NB4 (cell line): ENCODE results near the gene SLC22A31.
A peak's percentile ranks its signal among the peaks of the same experiment; 100 is the strongest.

Experiments
- DNase-seq: peaks from one replicate; pipeline ENCODE4 v3.0.0; 2010; ENCODE audit warnings: low read depth
- H3K4me3 ChIP-seq: one replicate; pipeline ENCODE4 v1.5.1; 2011; ENCODE audit warnings: mild to moderate bottlenecking, low read depth, low read length, moderate library complexity
- CTCF ChIP-seq: IDR thresholded peaks from one replicate; pipeline ENCODE4 v1.5.1; 2012; ENCODE audit warnings: low read depth, low read length
- MAX ChIP-seq: IDR thresholded peaks from 2 replicates; pipeline ENCODE4 v1.6.1; 2011; ENCODE audit warnings: low read depth, low read length
- MYC ChIP-seq: IDR thresholded peaks from 2 replicates; pipeline ENCODE4 v1.6.1; 2011; ENCODE audit warnings: low read depth, low read length
- POLR2A ChIP-seq: IDR thresholded peaks from 2 replicates; pipeline ENCODE4 v1.6.1; 2011; ENCODE audit warnings: mild to moderate bottlenecking; ENCODE audit not compliant: insufficient read length; ENCODE audit errors: extremely low read depth

SLC22A31 gene

DNA sequence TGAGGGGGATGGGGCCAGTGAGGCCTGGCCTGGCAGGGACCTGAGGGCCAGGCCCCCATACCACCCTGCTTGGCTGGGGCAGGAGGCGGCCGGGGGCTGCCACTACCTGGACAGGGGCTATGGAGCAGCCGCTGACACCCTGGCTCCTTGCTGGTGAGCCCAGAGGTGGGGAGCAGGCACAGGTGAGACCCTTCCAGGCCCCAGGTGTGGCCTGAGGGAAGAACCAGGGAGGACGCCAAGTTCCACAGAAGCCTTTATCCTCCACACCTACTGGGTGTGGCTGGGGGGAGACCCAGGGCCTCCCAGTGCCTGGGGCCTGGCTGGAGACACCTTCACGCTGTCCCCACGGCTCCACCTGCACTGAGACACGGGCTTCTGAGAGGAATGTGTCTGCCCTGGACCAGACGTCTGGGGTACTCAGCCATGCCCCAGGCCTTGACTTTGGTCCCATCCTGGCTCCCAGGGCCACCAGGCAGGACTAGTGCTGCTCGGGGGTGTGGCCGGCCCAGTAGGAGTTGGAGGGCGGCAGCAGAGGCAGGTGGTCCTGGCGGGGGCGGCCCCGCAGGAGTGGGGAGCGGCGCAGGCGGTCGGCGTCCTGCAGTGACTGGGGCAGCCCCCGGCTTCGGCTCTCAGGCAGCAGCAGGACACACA, 4.7 kb downstream of the SLC22A31 start:
- TF ChIP-seq MAX, result no peak
- no peak for TF ChIP-seq MYC
- no peak for TF ChIP-seq CTCF
- no peak for TF ChIP-seq POLR2A
- DNase-seq, result no peak
- H3K4me3 ChIP-seq, result no peak overlapping the region

- DNase-seq, result peak; percentile 53
- TF ChIP-seq CTCF (no peak), MAX (no peak)
- no peak overlapping the region for H3K4me3 ChIP-seq
Observed at GRCh38 chr16:89194340-89195311, 5.7 kb downstream of the SLC22A31 start.

DNA sequence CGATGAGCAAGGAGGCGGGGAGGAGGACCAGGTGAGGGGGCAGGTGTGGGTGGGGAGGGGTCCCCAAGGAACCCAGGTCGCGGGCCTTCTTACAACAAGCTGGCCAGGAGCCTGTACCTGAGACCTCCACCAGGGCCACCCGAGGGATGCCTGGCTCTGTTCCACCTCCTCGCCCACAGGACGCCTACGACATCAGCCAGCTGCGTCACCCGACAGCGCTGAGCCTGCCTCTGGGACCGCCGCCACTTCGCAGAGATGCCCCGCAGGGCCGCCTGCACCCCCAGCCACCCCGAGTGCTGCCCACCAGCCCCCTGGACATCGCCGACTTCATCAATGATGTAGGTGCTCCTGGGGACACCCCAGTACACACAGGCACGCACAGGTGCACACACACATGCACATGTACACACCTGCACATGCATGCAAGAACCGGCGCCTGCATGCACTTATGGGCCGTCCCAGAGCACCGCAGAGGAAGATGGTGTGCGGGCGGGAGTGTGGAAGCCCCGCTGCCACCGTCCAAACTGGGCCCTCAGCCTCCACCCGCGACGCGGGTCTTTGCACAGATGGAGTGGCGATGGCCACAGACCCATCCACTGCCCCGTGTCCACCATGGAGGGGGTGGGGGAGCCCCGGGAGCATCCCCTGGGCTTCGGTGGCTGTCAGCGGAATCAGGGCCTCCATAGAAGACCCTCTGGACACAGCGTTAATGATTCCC, 6.6 kb downstream of the SLC22A31 start:
- no peak overlapping the region for H3K4me3 ChIP-seq
- peak; percentile 27 for DNase-seq

GRCh38 chr16:89192956-89193575, 7.3 kb downstream of the SLC22A31 start:
- TF ChIP-seq MYC (no peak), CTCF (no peak), POLR2A (no peak), MAX (no peak)
- peak; percentile 91 for DNase-seq
- no peak overlapping the region for H3K4me3 ChIP-seq

More for the DNA sequence above, 6.6 kb downstream of the SLC22A31 start:
- no peak for TF ChIP-seq CTCF
- TF ChIP-seq MAX, result no peak
- no peak for TF ChIP-seq POLR2A
- no peak for TF ChIP-seq MYC

- TF ChIP-seq MAX, result 0 out of 2 replicates have a peak, but pooled peaks have one; percentile 16
- H3K4me3 ChIP-seq, result peak overlapping the region; percentile 25
- peak; percentile 90 for DNase-seq
Observed at GRCh38 chr16:89192186-89192955, 8.0 kb downstream of the SLC22A31 start.
